ENCODE data around the gene NPPC.

- TF ChIP-seq POLR2A (IDR thresholded peaks at IDR 0.05) (no peak), CTCF (IDR thresholded peaks at IDR 0.05) (no peak)
Measured at GRCh38 chr2:231939022-231939421, 12.8 kb upstream of the NPPC start.

Data from lower leg skin (tissue), 3 donors.